ENCODE measurements around the gene IFI27L1.

DNA sequence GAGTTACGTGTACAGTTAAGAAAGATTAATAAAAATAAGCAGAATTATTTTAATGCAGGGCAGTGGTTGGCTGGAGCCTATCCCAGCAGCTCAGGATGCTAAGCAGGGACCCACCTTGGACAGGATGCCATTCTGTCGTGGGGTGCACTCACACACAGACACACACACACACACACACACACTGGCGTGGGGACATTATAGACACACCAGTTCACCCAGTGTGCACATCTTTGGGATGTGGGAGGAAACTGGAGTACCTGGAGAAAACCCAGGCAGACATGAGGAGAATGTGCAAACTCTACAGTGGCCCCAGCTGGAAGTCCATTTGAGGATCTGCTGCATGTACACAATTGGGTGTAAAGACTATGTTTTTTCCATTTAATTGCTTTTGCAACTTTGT lies 61.1 kb downstream of the IFI27L1 start:
- TF ChIP-seq POLR2AphosphoS5 (IDR thresholded peaks at IDR 0.05; ENCODE audit: insufficient read depth, low read depth, low read length) = no peak
- no peak for TF ChIP-seq POLR2A (IDR thresholded peaks at IDR 0.05; ENCODE audit: low read depth, low read length)
- TF ChIP-seq, protein P1, sequence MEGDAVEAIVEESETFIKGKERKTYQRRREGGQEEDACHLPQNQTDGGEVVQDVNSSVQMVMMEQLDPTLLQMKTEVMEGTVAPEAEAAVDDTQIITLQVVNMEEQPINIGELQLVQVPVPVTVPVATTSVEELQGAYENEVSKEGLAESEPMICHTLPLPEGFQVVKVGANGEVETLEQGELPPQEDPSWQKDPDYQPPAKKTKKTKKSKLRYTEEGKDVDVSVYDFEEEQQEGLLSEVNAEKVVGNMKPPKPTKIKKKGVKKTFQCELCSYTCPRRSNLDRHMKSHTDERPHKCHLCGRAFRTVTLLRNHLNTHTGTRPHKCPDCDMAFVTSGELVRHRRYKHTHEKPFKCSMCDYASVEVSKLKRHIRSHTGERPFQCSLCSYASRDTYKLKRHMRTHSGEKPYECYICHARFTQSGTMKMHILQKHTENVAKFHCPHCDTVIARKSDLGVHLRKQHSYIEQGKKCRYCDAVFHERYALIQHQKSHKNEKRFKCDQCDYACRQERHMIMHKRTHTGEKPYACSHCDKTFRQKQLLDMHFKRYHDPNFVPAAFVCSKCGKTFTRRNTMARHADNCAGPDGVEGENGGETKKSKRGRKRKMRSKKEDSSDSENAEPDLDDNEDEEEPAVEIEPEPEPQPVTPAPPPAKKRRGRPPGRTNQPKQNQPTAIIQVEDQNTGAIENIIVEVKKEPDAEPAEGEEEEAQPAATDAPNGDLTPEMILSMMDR (IDR thresholded peaks at IDR 0.05; ENCODE audit: extremely low read depth in 1 of 2, insufficient read depth in 1 of 2, low read depth in 1 of 2, low read length in 2 of 2) = no peak
- no peak for TF ChIP-seq JUN (IDR thresholded peaks at IDR 0.05; ENCODE audit: borderline replicate concordance, insufficient read depth, insufficient read length, low read depth)
- no peak for TF ChIP-seq EZH2 (IDR thresholded peaks at IDR 0.05; ENCODE audit: borderline replicate concordance, low read depth, low read length, severe bottlenecking)
- TF ChIP-seq GATA2 (IDR thresholded peaks at IDR 0.05; ENCODE audit: insufficient read depth, insufficient read length, low read depth, low read length) = no peak
- TF ChIP-seq, protein P2, sequence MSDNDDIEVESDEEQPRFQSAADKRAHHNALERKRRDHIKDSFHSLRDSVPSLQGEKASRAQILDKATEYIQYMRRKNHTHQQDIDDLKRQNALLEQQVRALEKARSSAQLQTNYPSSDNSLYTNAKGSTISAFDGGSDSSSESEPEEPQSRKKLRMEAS (IDR thresholded peaks at IDR 0.05; ENCODE audit: insufficient read depth, insufficient read length) = no peak
- TF ChIP-seq FOS (IDR thresholded peaks at IDR 0.05; ENCODE audit: borderline replicate concordance, insufficient read depth, low read length) = no peak

Data from endothelial cell of umbilical vein (primary cell).